Activated naive CD8-positive, alpha-beta T cell (primary cell): ENCODE data around the gene NLK.
"Not testable (repeated sequence)": the region's sequence is repeated elsewhere in the genome, so short reads cannot be mapped to it uniquely, and the experiment has no call there.

Experiments
- H3K27ac Mint-ChIP-seq: one replicate; pipeline ENCODE4 v1.8.0; 2021; ENCODE audit warnings: mixed read lengths
- H3K27me3 Mint-ChIP-seq: one replicate; pipeline ENCODE4 v1.8.0; 2021; ENCODE audit warnings: mixed read lengths
- H3K36me3 Mint-ChIP-seq: one replicate; pipeline ENCODE4 v1.8.0; 2021; ENCODE audit warnings: mixed read lengths
- H3K4me1 Mint-ChIP-seq: one replicate; pipeline ENCODE4 v1.8.0; 2021; ENCODE audit warnings: low read depth, mixed read lengths
- H3K4me3 Mint-ChIP-seq: one replicate; pipeline ENCODE4 v1.8.0; 2021; ENCODE audit warnings: mild to moderate bottlenecking, mixed read lengths
- H3K9me3 Mint-ChIP-seq: one replicate; pipeline ENCODE4 v1.8.0; 2021; ENCODE audit warnings: low read depth, mixed read lengths

The NLK gene

GRCh38 chr17:28216528-28216927 is 174.1 kb downstream of the NLK start:
- Mint-ChIP-seq H3K27me3 (peaks cover 6% of the 10 kb centered on the region), H3K36me3 (peaks cover 2% of the 10 kb centered on the region), H3K4me1 (no peaks in the 10 kb centered on the region), H3K9me3 (peaks cover 5% of the 10 kb centered on the region), H3K4me3 (no peak overlapping the region), H3K27ac (no peak overlapping the region)

GRCh38 chr17:28219771-28220170 is 177.3 kb downstream of the NLK start:
- Mint-ChIP-seq H3K9me3 (no peaks in the 10 kb centered on the region), H3K27me3 (no peaks in the 10 kb centered on the region), H3K4me1 (no peaks in the 10 kb centered on the region), H3K4me3 (no peak overlapping the region), H3K27ac (no peak overlapping the region), H3K36me3 (peaks cover 2% of the 10 kb centered on the region)

DNA sequence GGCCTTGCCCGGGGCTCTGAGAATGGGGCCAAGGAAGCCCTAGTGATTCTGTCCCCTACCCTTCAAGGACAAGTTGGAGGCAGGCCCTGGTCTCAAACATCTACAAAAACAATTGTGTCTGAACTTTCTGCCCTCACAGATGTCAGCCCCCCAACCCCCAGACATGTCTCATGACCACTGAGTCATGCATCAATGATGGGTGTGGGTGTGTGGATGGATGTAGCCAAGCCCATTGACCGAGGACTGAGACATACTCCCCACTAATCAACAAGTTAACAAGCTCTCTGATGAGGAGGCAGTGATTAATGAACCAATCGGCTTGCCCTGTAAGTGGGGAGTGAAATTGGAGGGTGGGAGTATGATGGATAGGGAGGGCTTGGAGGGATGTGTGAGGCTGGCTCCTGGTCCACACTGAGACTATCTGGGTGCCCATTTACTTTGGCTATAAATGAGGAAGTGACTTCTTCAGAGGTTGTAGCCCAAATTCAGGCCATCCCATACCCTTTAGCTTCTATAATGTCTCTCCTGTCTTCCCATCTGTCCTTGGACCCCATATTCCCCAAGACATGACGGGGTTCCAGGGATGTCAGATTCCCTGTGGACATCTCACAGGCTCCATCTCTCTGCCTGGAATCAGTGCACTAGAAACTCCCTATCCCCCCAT is 179.4 kb downstream of the NLK start:
- H3K27ac Mint-ChIP-seq, result no peak overlapping the region

GRCh38 chr17:28225271-28225670 is 182.8 kb downstream of the NLK start:
- Mint-ChIP-seq H3K4me1 (peaks cover 6% of the 10 kb centered on the region), H3K4me3 (no peak overlapping the region), H3K36me3 (peaks cover 2% of the 10 kb centered on the region), H3K27ac (no peak overlapping the region), H3K9me3 (no peaks in the 10 kb centered on the region), H3K27me3 (peaks cover 26% of the 10 kb centered on the region)

More for the DNA sequence above, 179.4 kb downstream of the NLK start:
- Mint-ChIP-seq H3K4me3 (no peak overlapping the region), H3K36me3 (peaks cover 2% of the 10 kb centered on the region), H3K4me1 (no peaks in the 10 kb centered on the region), H3K27me3 (peaks cover 6% of the 10 kb centered on the region), H3K9me3 (no peaks in the 10 kb centered on the region)

GRCh38 chr17:28225867-28226266 is 183.4 kb downstream of the NLK start:
- H3K4me3 Mint-ChIP-seq, result no peak overlapping the region
- H3K4me1 Mint-ChIP-seq, result peaks cover 6% of the 10 kb centered on the region
- H3K27ac Mint-ChIP-seq, result no peak overlapping the region
- no peaks in the 10 kb centered on the region for H3K9me3 Mint-ChIP-seq
- peaks cover 28% of the 10 kb centered on the region for H3K27me3 Mint-ChIP-seq
- H3K36me3 Mint-ChIP-seq, result peaks cover 2% of the 10 kb centered on the region

GRCh38 chr17:28226563-28227315 is 184.3 kb downstream of the NLK start:
- peaks cover 6% of the 10 kb centered on the region for H3K4me1 Mint-ChIP-seq

DNA sequence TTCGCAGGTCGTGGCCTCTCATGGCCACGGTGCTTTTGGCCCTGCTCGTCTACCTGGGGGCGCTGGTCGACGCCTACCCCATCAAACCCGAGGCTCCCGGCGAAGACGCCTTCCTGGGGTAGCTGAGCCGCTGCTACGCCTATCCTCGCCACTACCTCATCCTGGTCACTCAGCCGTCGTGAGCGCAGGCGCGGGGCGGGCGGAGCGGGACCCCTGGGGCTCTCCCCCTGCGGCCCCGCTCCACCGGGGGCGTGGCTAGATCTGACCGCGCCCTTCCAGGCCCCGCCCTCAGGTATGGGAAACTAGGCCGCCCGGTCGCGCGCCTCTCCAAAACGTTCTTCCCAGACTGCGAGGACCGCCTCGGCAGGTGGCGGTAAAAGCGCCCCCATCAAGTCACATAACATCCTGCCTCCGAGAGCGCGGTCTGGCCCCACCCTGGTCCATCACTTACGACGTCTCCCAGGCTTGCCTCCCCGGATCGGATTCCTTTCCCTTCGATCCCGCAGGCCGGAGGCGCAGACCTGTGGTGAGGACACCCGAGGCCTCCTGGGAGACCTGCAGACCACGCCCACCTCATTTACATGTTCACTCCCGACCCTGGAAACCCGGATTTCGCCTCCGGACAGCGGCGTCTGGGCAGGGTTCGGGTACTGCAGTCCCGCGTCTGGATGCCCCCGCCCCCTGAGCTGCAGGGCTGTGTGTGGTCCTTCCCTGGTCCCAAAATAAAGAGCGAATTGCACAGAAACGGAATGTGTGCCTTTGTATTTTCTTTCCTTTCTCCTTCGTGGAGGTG is 185.0 kb downstream of the NLK start:
- H3K4me1 Mint-ChIP-seq, result peaks cover 6% of the 10 kb centered on the region
- no peaks in the 10 kb centered on the region for H3K9me3 Mint-ChIP-seq
- no peak overlapping the region for H3K27ac Mint-ChIP-seq
- peak overlapping the region; percentile 82 for H3K4me3 Mint-ChIP-seq
- no peaks in the 10 kb centered on the region for H3K36me3 Mint-ChIP-seq
- H3K27me3 Mint-ChIP-seq, result peaks cover 31% of the 10 kb centered on the region

More at GRCh38 chr17:28226563-28227315, 184.3 kb downstream of the NLK start:
- Mint-ChIP-seq H3K36me3 (no peaks in the 10 kb centered on the region), H3K4me3 (peak overlapping the region; percentile 7), H3K9me3 (no peaks in the 10 kb centered on the region), H3K27me3 (peaks cover 29% of the 10 kb centered on the region), H3K27ac (no peak overlapping the region)

DNA sequence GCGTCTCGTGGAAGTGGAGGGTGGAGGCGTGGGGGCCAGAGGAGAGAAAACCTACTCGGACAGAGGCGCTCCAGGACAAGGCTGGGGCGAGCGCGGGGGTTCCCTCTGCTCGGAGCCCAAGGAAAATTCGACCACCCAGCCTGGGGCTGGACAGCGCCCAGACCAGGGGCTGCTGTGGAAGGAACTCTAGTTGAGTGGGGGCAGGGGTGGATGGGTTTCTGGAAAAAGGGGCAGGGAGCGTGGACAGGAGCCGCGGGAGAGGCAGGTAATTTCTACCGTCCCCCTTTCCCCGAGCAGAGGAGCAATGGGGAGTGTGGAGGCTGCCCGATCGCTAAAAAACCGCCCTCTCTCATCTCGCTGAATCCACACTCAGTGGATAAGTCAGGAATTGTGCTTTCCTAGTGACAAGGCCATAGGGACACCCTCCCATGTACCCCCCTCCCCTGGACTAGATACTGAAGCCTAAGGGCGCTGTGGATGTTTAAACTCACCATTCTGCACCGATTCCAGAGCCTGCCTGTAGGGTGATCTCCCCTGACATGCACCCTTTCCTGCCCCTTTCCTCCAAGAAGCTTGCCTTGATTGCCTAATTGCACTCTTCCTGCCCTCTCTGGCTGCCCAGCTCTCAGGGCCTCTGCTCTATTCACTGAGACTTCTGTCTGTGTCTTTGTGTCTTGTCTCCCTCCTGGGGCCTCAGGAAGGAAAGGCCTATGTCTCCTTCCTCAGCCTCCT is 185.8 kb downstream of the NLK start:
- Mint-ChIP-seq H3K27ac (no peak overlapping the region), H3K36me3 (no peaks in the 10 kb centered on the region)

DNA sequence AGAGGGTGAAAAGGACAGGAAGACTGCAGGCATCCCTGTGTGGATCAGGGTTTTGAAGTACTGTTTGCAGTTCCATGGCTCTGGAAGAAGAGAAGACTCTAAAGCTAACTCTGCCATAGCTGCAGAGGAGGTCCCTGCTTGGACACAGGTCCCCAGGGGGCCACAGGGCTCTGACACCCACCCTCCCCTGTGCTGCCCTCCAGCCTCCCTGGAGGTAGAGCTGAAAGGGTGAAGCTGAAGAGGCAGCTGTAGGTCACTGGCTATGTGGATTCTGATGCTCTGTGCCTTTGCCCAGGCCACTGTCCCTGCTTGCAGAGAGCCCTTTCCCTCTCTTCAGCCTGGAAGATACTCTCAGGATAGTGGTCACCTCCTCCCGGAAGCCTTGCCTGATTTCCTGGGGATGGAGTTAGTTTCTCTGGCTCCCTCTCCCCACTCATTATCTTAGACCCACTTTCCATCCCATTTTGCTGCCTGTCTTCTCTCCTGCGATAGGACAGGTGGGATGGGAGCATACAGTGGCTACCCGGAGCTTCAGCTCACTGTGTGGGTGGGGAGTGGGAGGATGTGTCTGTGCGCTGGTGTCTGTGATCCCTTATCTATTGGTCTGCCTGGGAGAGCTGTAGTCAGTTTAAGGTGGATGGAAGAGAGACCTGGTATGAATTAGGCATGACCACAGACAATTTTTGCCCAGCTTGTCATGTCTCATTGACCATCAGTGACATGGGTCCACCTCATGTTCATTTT is 186.7 kb downstream of the NLK start:
- Mint-ChIP-seq H3K27me3 (peaks cover 31% of the 10 kb centered on the region), H3K4me3 (no peak overlapping the region), H3K27ac (no peak overlapping the region), H3K9me3 (no peaks in the 10 kb centered on the region), H3K4me1 (peaks cover 6% of the 10 kb centered on the region), H3K36me3 (no peaks in the 10 kb centered on the region)

More for the DNA sequence above, 185.8 kb downstream of the NLK start:
- peaks cover 31% of the 10 kb centered on the region for H3K27me3 Mint-ChIP-seq
- peak overlapping the region; percentile 82 for H3K4me3 Mint-ChIP-seq
- H3K9me3 Mint-ChIP-seq, result no peaks in the 10 kb centered on the region
- H3K4me1 Mint-ChIP-seq, result peaks cover 6% of the 10 kb centered on the region

DNA sequence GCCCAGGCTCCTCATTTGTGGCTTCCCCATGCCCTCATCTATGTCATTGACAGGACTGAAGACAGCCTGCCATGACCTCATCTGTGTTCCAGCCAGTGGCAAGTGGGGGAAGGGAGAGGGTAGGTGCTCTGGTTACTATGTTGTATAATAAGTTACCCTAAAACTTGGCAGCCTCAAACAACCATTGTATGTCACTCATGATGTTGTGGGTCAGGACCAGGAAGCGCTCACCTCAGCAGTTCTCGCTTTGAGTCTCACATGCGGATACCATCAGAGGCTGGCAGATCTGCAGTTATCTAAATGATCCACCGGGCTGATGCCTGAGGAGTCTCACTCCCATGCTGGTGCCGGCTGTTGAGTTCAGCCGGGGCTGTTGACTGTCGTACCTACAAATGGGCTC is 187.5 kb downstream of the NLK start:
- no peaks in the 10 kb centered on the region for H3K9me3 Mint-ChIP-seq
- no peak overlapping the region for H3K27ac Mint-ChIP-seq
- H3K27me3 Mint-ChIP-seq, result peaks cover 33% of the 10 kb centered on the region
- no peaks in the 10 kb centered on the region for H3K36me3 Mint-ChIP-seq
- peaks cover 6% of the 10 kb centered on the region for H3K4me1 Mint-ChIP-seq
- no peak overlapping the region for H3K4me3 Mint-ChIP-seq

DNA sequence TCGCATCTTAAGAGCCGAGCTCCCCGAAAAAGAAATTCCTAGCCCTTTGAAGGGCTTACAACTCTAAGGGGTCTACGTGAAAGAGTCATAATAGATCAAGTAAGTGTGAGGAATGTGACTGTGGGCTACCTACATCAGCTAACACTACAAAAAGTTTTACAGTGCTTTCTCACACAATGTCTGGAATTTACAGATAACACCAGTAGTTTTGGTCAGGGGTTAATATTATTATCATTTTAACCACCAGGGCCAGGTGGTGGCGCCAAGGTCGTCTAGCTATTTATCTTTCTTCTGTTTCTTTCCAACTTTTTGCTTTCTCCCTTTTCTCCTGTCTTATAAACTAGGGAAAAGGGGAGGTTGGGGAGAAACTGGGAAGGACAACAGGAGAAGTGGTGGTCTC is 188.1 kb downstream of the NLK start:
- H3K27me3 Mint-ChIP-seq, result peaks cover 32% of the 10 kb centered on the region
- H3K4me3 Mint-ChIP-seq, result not testable (repeated sequence)

GRCh38 chr17:28231624-28232023 is 189.1 kb downstream of the NLK start:
- H3K4me3 Mint-ChIP-seq, H3K36me3 Mint-ChIP-seq, H3K9me3 Mint-ChIP-seq, H3K27ac Mint-ChIP-seq, H3K4me1 Mint-ChIP-seq: not testable (repeated sequence)
- peaks cover 27% of the 10 kb centered on the region for H3K27me3 Mint-ChIP-seq

More for the DNA sequence above, 188.1 kb downstream of the NLK start:
- H3K27ac Mint-ChIP-seq, H3K36me3 Mint-ChIP-seq, H3K4me1 Mint-ChIP-seq, H3K9me3 Mint-ChIP-seq: not testable (repeated sequence)

GRCh38 chr17:28232966-28233870 is 190.7 kb downstream of the NLK start:
- not testable (repeated sequence) for H3K9me3 Mint-ChIP-seq, H3K36me3 Mint-ChIP-seq, H3K27ac Mint-ChIP-seq, H3K4me1 Mint-ChIP-seq, H3K4me3 Mint-ChIP-seq
- peaks cover 22% of the 10 kb centered on the region for H3K27me3 Mint-ChIP-seq
